HG03575 (cell line): ENCODE data around the gene MPZL2.

Experiments
- ATAC-seq: cut with Tn5 transposase; IDR thresholded peaks from one replicate; pipeline ENCODE4 v1.9.1; 2021; ENCODE audit not compliant: unreplicated experiment, insufficient number of reproducible peaks, low FRiP score; ENCODE audit errors: extremely low read depth

MPZL2 gene

GRCh38 chr11:118247041-118247440 is 17.1 kb downstream of the MPZL2 start:
- ATAC-seq = no peak

GRCh38 chr11:118245936-118246562 is 18.0 kb downstream of the MPZL2 start:
- no peak for ATAC-seq

- ATAC-seq = no peak
Observed at GRCh38 chr11:118243993-118244762, 19.9 kb downstream of the MPZL2 start.

- ATAC-seq = no peak
Observed at GRCh38 chr11:118243161-118243560, 20.9 kb downstream of the MPZL2 start.

- ATAC-seq = no peak
Observed at GRCh38 chr11:118241764-118242098, 22.4 kb downstream of the MPZL2 start.

GRCh38 chr11:118240999-118241763 is 22.9 kb downstream of the MPZL2 start:
- no peak for ATAC-seq

- no peak for ATAC-seq
Observed at GRCh38 chr11:118239509-118240205, 24.4 kb downstream of the MPZL2 start.

- ATAC-seq = no peak
Observed at GRCh38 chr11:118238929-118239328, 25.2 kb downstream of the MPZL2 start.

GRCh38 chr11:118238421-118238820 is 25.7 kb downstream of the MPZL2 start:
- no peak for ATAC-seq

GRCh38 chr11:118236170-118236569 is 27.9 kb downstream of the MPZL2 start:
- no peak for ATAC-seq

- no peak for ATAC-seq
Observed at GRCh38 chr11:118234833-118235232, 29.3 kb downstream of the MPZL2 start.

- no peak for ATAC-seq
Observed at GRCh38 chr11:118233850-118234249, 30.2 kb downstream of the MPZL2 start.

- no peak for ATAC-seq
Observed at GRCh38 chr11:118233377-118233776, 30.7 kb downstream of the MPZL2 start.

- no peak for ATAC-seq
Observed at GRCh38 chr11:118232659-118233058, 31.4 kb downstream of the MPZL2 start.

GRCh38 chr11:118231461-118231860 is 32.6 kb downstream of the MPZL2 start:
- ATAC-seq = no peak

- ATAC-seq = no peak
Observed at GRCh38 chr11:118230088-118230487, 34.0 kb downstream of the MPZL2 start.

GRCh38 chr11:118229274-118229847 is 34.7 kb downstream of the MPZL2 start:
- no peak for ATAC-seq

GRCh38 chr11:118227865-118228785 is 36.0 kb downstream of the MPZL2 start:
- ATAC-seq = no peak
